IMR-90 (cell line): ENCODE results near the gene PTPRN2. TPM values are rescaled to one million over a fixed set of nuclear protein-coding genes. Genes with fewer than 3 reads are reported as not detected.
A peak's percentile ranks its signal among the peaks of the same experiment; 100 is the strongest.

Source experiments
- ATAC-seq: fragments of 200-7000 bp; cut with Tn5 transposase; 2 replicates; pipeline ENCODE4 v1.9.1; 2020; ENCODE audit warnings: low read depth, mild to moderate bottlenecking, moderate library complexity
- BruUV-seq: library from RNA; stranded (reverse); fragments of 400-500 nt; replicated peaks from 2 replicates; lab custom pipeline; 2021; lab: Mats Ljungman, UMichigan
- CTCF ChIA-PET: fragments of 300-600 bp; formaldehyde crosslinking; extraction: SDS; loops from one replicate; lab custom pipeline; 2021; ENCODE audit warnings: antibody characterized with exemption; lab: Yijun Ruan, JAX
- POLR2A ChIA-PET: fragments of 300-600 bp; sonication (Branson Sonifier 250); formaldehyde crosslinking; loops from one replicate; lab custom pipeline; 2022; ENCODE audit warnings: antibody characterized with exemption; ENCODE audit not compliant: unreplicated experiment; lab: Charles Lee
- DNase-seq: peaks from one replicate; pipeline ENCODE4 v3.0.0; 2013
- H2AFZ ChIP-seq: replicated peaks from 2 replicates; pipeline ENCODE3; 2013; ENCODE audit warnings: low read length, mild to moderate bottlenecking; ENCODE audit not compliant: poor library complexity
- H2AK5ac ChIP-seq: 2 replicates; pipeline ENCODE4 v1.6.1; 2013; ENCODE audit warnings: low read depth, low read length, inconsistent platforms
- H2AK9ac ChIP-seq: replicated peaks from 2 replicates; pipeline ENCODE3; 2013; ENCODE audit warnings: mild to moderate bottlenecking, low read depth, low read length, moderate library complexity; ENCODE audit not compliant: poor library complexity
- H2BK120ac ChIP-seq: 2 replicates; pipeline ENCODE4 v1.6.1; 2013; ENCODE audit warnings: low read depth, low read length, inconsistent platforms
- H2BK15ac ChIP-seq: 3 replicates; pipeline ENCODE4 v1.6.1; 2013; ENCODE audit warnings: low read depth, low read length, inconsistent platforms
- H2BK20ac ChIP-seq: 2 replicates; pipeline ENCODE4 v1.6.1; 2013; ENCODE audit warnings: low read depth, mild to moderate bottlenecking, inconsistent platforms, low read length, moderate library complexity
- H2BK5ac ChIP-seq: 2 replicates; pipeline ENCODE4 v1.6.1; 2013; ENCODE audit warnings: mild to moderate bottlenecking, low read depth, low read length, inconsistent platforms; ENCODE audit not compliant: poor library complexity, severe bottlenecking
- H3K14ac ChIP-seq: replicated peaks from 2 replicates; pipeline ENCODE4 v1.6.1; 2013; ENCODE audit warnings: low read depth, low read length, inconsistent platforms
- H3K18ac ChIP-seq: 2 replicates; pipeline ENCODE4 v1.6.1; 2013; ENCODE audit warnings: low read depth, low read length, control low read depth
- H3K23ac ChIP-seq: 2 replicates; pipeline ENCODE4 v1.6.1; 2013; ENCODE audit warnings: low read depth, low read length, inconsistent platforms
- H3K27ac ChIP-seq: 2 replicates; pipeline ENCODE4 v1.5.1; 2013; ENCODE audit warnings: mild to moderate bottlenecking, control low read depth, low read length; ENCODE audit not compliant: insufficient read depth
- H3K27me3 ChIP-seq: 2 replicates; pipeline ENCODE4 v1.6.1; 2013; ENCODE audit warnings: low read length; ENCODE audit not compliant: control insufficient read depth, insufficient read depth
- H3K36me3 ChIP-seq: 2 replicates; pipeline ENCODE4 v1.6.1; 2013; ENCODE audit warnings: low read length, mixed read lengths; ENCODE audit not compliant: control insufficient read depth, insufficient read depth
- H3K4ac ChIP-seq: 2 replicates; pipeline ENCODE4 v1.6.1; 2013; ENCODE audit warnings: low read depth, low read length, inconsistent platforms
- H3K4me1 ChIP-seq: 2 replicates; pipeline ENCODE4 v1.6.1; 2013; ENCODE audit warnings: low read length, mixed read lengths; ENCODE audit not compliant: control insufficient read depth, insufficient read depth
- H3K4me2 ChIP-seq: 2 replicates; pipeline ENCODE4 v1.6.1; 2013; ENCODE audit warnings: low read depth, mild to moderate bottlenecking, control low read depth, low read length, moderate library complexity
- H3K4me3 ChIP-seq: 2 replicates; pipeline ENCODE4 v1.5.1; 2013; ENCODE audit warnings: low read depth, mild to moderate bottlenecking, control low read depth, low read length, moderate library complexity; ENCODE audit not compliant: insufficient read depth
- H3K56ac ChIP-seq: 2 replicates; pipeline ENCODE4 v1.6.1; 2013; ENCODE audit warnings: low read length, inconsistent platforms; ENCODE audit not compliant: insufficient read depth; ENCODE audit errors: extremely low read depth
- H3K79me1 ChIP-seq, 2 experiments: 2 replicates each; pipeline ENCODE4 v1.6.1; 2013; ENCODE audit warnings: low read length in 2 of 2, inconsistent platforms in 1 of 2, low read depth in 1 of 2
- H3K9ac ChIP-seq: 2 replicates; pipeline ENCODE4 v1.6.1; 2013; ENCODE audit warnings: low read depth, low read length, control low read depth
- H3K9me1 ChIP-seq: 2 replicates; pipeline ENCODE4 v1.6.1; 2013; ENCODE audit warnings: low read length, inconsistent platforms; ENCODE audit not compliant: insufficient read depth
- H3K9me3 ChIP-seq: 2 replicates; pipeline ENCODE4 v1.6.1; 2013; ENCODE audit warnings: low read length; ENCODE audit not compliant: control insufficient read depth, insufficient read depth
- H4K20me1 ChIP-seq: 2 replicates; pipeline ENCODE4 v1.6.1; 2013; ENCODE audit warnings: low read length, inconsistent platforms; ENCODE audit not compliant: insufficient read depth
- H4K5ac ChIP-seq: 2 replicates; pipeline ENCODE4 v1.6.1; 2013; ENCODE audit warnings: mild to moderate bottlenecking, low read depth, low read length, control low read depth
- H4K8ac ChIP-seq, 2 experiments: 2 replicates each; pipeline ENCODE4 v1.6.1; 2013; ENCODE audit warnings: low read depth in 2 of 2, low read length in 2 of 2, control low read depth in 1 of 2, inconsistent platforms in 1 of 2
- H4K91ac ChIP-seq: 2 replicates; pipeline ENCODE4 v1.6.1; 2013; ENCODE audit warnings: low read depth, low read length, inconsistent platforms; ENCODE audit not compliant: insufficient read depth
- BHLHE40 ChIP-seq: fragments of 150-350 bp; IDR thresholded peaks from 2 replicates; pipeline ENCODE4 v1.6.1; 2016; ENCODE audit warnings: mild to moderate bottlenecking, low read depth, low read length
- CEBPB ChIP-seq: IDR thresholded peaks from 2 replicates; pipeline ENCODE4 v1.6.1; 2012; ENCODE audit warnings: low read depth, low read length, improper control_type of control experiment
- CHD1 ChIP-seq: IDR thresholded peaks from 2 replicates; pipeline ENCODE4 v1.6.1; 2012; ENCODE audit warnings: low read depth, low read length, improper control_type of control experiment
- FOS ChIP-seq: fragments of 150-350 bp; IDR thresholded peaks from 2 replicates; pipeline ENCODE4 v1.6.1; 2016; ENCODE audit warnings: low read depth, low read length
- MAFK ChIP-seq: IDR thresholded peaks from 2 replicates; pipeline ENCODE4 v1.6.1; 2012; ENCODE audit warnings: low read depth, low read length, improper control_type of control experiment
- MAZ ChIP-seq: IDR thresholded peaks from 2 replicates; pipeline ENCODE4 v1.6.1; 2012; ENCODE audit warnings: low read depth, mild to moderate bottlenecking, low read length, improper control_type of control experiment, moderate library complexity, borderline replicate concordance
- MXI1 ChIP-seq: IDR thresholded peaks from 2 replicates; pipeline ENCODE4 v1.6.1; 2012; ENCODE audit warnings: low read depth, mild to moderate bottlenecking, low read length, moderate library complexity, borderline replicate concordance
- NFE2L2 ChIP-seq: fragments of 150-350 bp; IDR thresholded peaks from 2 replicates; pipeline ENCODE4 v1.6.1; 2016; ENCODE audit warnings: low read depth, mild to moderate bottlenecking, low read length
- POLR2A ChIP-seq: IDR thresholded peaks from 2 replicates; pipeline ENCODE4 v1.6.1; 2012; ENCODE audit warnings: mild to moderate bottlenecking, low read depth, low read length
- RAD21 ChIP-seq: IDR thresholded peaks from 2 replicates; pipeline ENCODE4 v1.6.1; 2012; ENCODE audit warnings: low read length, improper control_type of control experiment
- RCOR1 ChIP-seq: IDR thresholded peaks from 2 replicates; pipeline ENCODE4 v1.6.1; 2012; ENCODE audit warnings: mild to moderate bottlenecking, low read length, improper control_type of control experiment; ENCODE audit not compliant: insufficient replicate concordance
- SMC3 ChIP-seq: fragments of 150-350 bp; IDR thresholded peaks from 2 replicates; pipeline ENCODE4 v1.6.1; 2016; ENCODE audit warnings: low read depth, mild to moderate bottlenecking, antibody characterized with exemption, low read length, moderate library complexity
- WGBS, 2 experiments: methylation state at CpG; one replicate each; pipeline versions ENCODE4 v1.1.5 to v1.1.7; 2013; ENCODE audit warnings: missing lambda C conversion rate in 2 of 2; ENCODE audit not compliant: insufficient read length in 1 of 2; ENCODE audit errors: extremely low coverage in 2 of 2; 5-methylcytosine and 5-hydroxymethylcytosine counted together
- dilution Hi-C: fragments of 300-500 bp; cut with HindIII; formaldehyde crosslinking; loops from one replicate; pipeline ENCODE4 v1.14.3; 2018; ENCODE audit warnings: low sequenced_read_pairs; ENCODE audit not compliant: unreplicated experiment
- in situ Hi-C: fragments of 300-500 bp; cut with MboI; formaldehyde crosslinking; loops from 3 replicates; pipeline ENCODE4 v1.14.3; 2019; ENCODE audit warnings: low sequenced_read_pairs, inconsistent platforms, mixed read lengths
- intact Hi-C: fragments of 100-400 bp; cut with micrococcal nuclease; formaldehyde crosslinking; loops from 2 replicates; pipeline ENCODE4 v1.10.0; 2022
- polyA plus RNA-seq, 3 experiments: library from polyadenylated mRNA; depleted of rRNA; stranded (reverse); fragments of >200 nt; gene quantifications; 2 replicates each; pipeline ENCODE4 v1.2.3, GENCODE V29; 2012; ENCODE audit warnings: low replicate concordance in 1 of 3
- total RNA-seq: library from RNA; depleted of rRNA; stranded (reverse); fragments of >200 nt; gene quantifications from 2 replicates; pipeline ENCODE4 v1.2.3, GENCODE V29; 2012
- TF ChIP-seq, protein P1 (sequence below): conservative IDR thresholded peaks from 2 replicates; pipeline ENCODE4 v1.5.1; 2012; ENCODE audit warnings: mild to moderate bottlenecking, low read depth, low read length, improper control_type of control experiment
- TF ChIP-seq, protein P2 (sequence below): fragments of 150-350 bp; IDR thresholded peaks from 2 replicates; pipeline ENCODE4 v1.6.1; 2017; ENCODE audit warnings: mild to moderate bottlenecking, antibody characterized with exemption, low read length, low read depth
- TF ChIP-seq, protein P3 (sequence below): fragments of 150-350 bp; IDR thresholded peaks from 2 replicates; pipeline ENCODE4 v1.6.1; 2016; ENCODE audit warnings: low read depth, mild to moderate bottlenecking, low read length, moderate library complexity, borderline replicate concordance

Gene PTPRN2
- total and polyA plus RNA-seq, 2 of the 4 experiments (the other 2 are of a cell fraction) = 0.03 TPM; not detected in 1

DNA sequence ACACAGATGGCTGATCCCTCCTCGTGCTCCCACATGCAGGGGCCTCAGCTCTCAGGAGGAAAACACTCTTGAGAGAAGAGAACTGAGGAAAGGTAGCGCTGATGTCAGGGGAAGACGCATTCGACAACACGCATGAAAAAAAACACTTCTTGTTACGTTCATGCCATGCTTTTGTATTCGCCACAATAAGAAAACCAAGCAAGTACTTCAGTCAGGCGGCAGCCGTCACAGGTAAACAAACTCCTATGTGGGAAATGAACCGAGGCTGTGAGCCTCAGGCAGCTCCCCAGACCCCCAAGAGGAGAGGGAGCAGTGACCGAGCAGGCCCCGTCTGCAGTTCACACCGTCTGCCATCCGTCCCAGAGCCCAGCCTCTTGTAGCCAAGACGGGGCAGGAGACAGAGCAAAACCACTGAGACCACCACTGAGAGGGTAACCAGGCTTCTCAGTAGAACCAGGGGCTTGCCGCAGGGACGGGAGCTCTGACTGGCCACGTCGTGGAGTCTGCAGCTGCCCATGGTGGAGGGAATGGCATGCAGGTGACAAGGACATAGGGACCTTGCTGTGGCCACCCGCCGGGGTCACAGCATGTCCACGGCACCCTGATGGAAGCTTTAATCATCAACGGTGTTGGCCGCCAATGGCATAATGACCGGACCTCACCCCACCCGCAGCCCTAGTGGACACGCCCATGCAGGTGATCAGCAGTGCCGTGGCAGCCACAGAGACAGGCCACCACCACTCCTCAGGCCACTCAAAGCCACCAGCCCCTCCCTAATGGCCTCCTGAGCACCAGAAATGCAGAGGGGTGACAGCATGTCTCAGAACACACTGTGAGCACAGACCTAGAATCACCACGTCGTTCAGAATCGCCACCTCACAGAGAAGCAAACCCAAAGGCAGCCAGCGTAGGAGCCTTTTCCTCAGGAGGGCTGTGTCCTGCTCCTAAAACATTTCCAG lies 304.3 kb downstream of the PTPRN2 start:
- peak overlapping the region; percentile 2 for H2AFZ ChIP-seq
- no peak overlapping the region for H3K14ac ChIP-seq
- dilution Hi-C loops (no loop called here), intact Hi-C loops (no loop called here), in situ Hi-C loops (no loop called here)
- no peak overlapping the region for H3K56ac ChIP-seq
- H3K23ac ChIP-seq = no peak overlapping the region
- no peak overlapping the region for H4K5ac ChIP-seq
- no peak for ATAC-seq
- no peak overlapping the region for H3K18ac ChIP-seq
- H4K8ac ChIP-seq = no peak overlapping the region
- CTCF ChIA-PET = no interaction called here
- no TSS peak for BruUV-seq
- no peaks in the 10 kb centered on the region for H3K4me1 ChIP-seq
- no peak overlapping the region for H4K91ac ChIP-seq
- H3K9me3 ChIP-seq = peaks cover 53% of the 10 kb centered on the region
- H4K20me1 ChIP-seq = no peaks in the 10 kb centered on the region
- POLR2A ChIA-PET = no interaction called here
- H3K9me1 ChIP-seq = no peaks in the 10 kb centered on the region
- H3K27ac ChIP-seq = no peak overlapping the region
- DNase-seq = no peak
- 71% methylated on average over 23 of the region's 32 CpGs; no CpG with 5 or more reads in 1 of the 2 experiments for WGBS, 2 experiments
- H2BK20ac ChIP-seq = no peak overlapping the region
- no peaks in the 10 kb centered on the region for H3K79me1 ChIP-seq
- H3K36me3 ChIP-seq = no peaks in the 10 kb centered on the region
- H3K4me3 ChIP-seq = no peak overlapping the region
- H2AK9ac ChIP-seq = no peak overlapping the region
- no peak overlapping the region for H2AK5ac ChIP-seq
- H2BK5ac ChIP-seq = no peak overlapping the region
- H3K4ac ChIP-seq = no peak overlapping the region
- H3K9ac ChIP-seq = no peak overlapping the region
- H2BK15ac ChIP-seq = no peak overlapping the region
- no peak overlapping the region for H3K4me2 ChIP-seq
- no peak overlapping the region for H2BK120ac ChIP-seq
- no peaks in the 10 kb centered on the region for H3K27me3 ChIP-seq
- no peak for TF ChIP-seq MAZ
- no peak for TF ChIP-seq MXI1
- TF ChIP-seq CHD1 = no peak
- TF ChIP-seq RCOR1 = no peak
- TF ChIP-seq POLR2A = no peak
- no peak for TF ChIP-seq MAFK
- TF ChIP-seq FOS = no peak
- no peak for TF ChIP-seq RAD21
- TF ChIP-seq, protein P1, sequence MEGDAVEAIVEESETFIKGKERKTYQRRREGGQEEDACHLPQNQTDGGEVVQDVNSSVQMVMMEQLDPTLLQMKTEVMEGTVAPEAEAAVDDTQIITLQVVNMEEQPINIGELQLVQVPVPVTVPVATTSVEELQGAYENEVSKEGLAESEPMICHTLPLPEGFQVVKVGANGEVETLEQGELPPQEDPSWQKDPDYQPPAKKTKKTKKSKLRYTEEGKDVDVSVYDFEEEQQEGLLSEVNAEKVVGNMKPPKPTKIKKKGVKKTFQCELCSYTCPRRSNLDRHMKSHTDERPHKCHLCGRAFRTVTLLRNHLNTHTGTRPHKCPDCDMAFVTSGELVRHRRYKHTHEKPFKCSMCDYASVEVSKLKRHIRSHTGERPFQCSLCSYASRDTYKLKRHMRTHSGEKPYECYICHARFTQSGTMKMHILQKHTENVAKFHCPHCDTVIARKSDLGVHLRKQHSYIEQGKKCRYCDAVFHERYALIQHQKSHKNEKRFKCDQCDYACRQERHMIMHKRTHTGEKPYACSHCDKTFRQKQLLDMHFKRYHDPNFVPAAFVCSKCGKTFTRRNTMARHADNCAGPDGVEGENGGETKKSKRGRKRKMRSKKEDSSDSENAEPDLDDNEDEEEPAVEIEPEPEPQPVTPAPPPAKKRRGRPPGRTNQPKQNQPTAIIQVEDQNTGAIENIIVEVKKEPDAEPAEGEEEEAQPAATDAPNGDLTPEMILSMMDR = no peak
- TF ChIP-seq, protein P2, sequence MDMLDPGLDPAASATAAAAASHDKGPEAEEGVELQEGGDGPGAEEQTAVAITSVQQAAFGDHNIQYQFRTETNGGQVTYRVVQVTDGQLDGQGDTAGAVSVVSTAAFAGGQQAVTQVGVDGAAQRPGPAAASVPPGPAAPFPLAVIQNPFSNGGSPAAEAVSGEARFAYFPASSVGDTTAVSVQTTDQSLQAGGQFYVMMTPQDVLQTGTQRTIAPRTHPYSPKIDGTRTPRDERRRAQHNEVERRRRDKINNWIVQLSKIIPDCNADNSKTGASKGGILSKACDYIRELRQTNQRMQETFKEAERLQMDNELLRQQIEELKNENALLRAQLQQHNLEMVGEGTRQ = no peak
- no peak for TF ChIP-seq CEBPB
- TF ChIP-seq BHLHE40 = no peak
- no peak for TF ChIP-seq SMC3
- no peak for TF ChIP-seq NFE2L2
- TF ChIP-seq, protein P3, sequence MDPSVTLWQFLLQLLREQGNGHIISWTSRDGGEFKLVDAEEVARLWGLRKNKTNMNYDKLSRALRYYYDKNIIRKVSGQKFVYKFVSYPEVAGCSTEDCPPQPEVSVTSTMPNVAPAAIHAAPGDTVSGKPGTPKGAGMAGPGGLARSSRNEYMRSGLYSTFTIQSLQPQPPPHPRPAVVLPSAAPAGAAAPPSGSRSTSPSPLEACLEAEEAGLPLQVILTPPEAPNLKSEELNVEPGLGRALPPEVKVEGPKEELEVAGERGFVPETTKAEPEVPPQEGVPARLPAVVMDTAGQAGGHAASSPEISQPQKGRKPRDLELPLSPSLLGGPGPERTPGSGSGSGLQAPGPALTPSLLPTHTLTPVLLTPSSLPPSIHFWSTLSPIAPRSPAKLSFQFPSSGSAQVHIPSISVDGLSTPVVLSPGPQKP = no peak
